Chondrocyte (in vitro differentiated cells): ENCODE measurements around the gene ZDHHC14. TPM values are rescaled to one million over a fixed set of nuclear protein-coding genes. Genes with fewer than 3 reads are reported as not detected.
"Not testable (repeated sequence)": the region's sequence is repeated elsewhere in the genome, so short reads cannot be mapped to it uniquely, and the experiment has no call there.

ENCODE experiments used
- DNase-seq: peaks from one replicate; pipeline ENCODE4 v3.0.0; 2021; ENCODE audit warnings: mixed read lengths, low spot score
- H3K27ac Mint-ChIP-seq: one replicate; pipeline ENCODE4 v1.8.0; 2021; ENCODE audit warnings: mild to moderate bottlenecking, moderate library complexity, mixed read lengths; ENCODE audit not compliant: unreplicated experiment
- H3K27me3 Mint-ChIP-seq: 2 replicates; pipeline ENCODE4 v1.8.0; 2021; ENCODE audit warnings: low read depth, mixed read lengths
- H3K36me3 Mint-ChIP-seq: 2 replicates; pipeline ENCODE4 v1.8.0; 2021; ENCODE audit warnings: low read depth, mixed read lengths
- H3K4me1 Mint-ChIP-seq: 2 replicates; pipeline ENCODE4 v1.8.0; 2021; ENCODE audit warnings: low read depth, mild to moderate bottlenecking, mixed read lengths
- H3K4me3 Mint-ChIP-seq: one replicate; pipeline ENCODE4 v1.8.0; 2021; ENCODE audit warnings: mild to moderate bottlenecking, moderate library complexity, mixed read lengths; ENCODE audit not compliant: unreplicated experiment
- H3K9me3 Mint-ChIP-seq: 2 replicates; pipeline ENCODE4 v1.8.0; 2021; ENCODE audit warnings: low read depth, mixed read lengths
- CTCF ChIP-seq: fragments of 200-600 bp; sonication (generic); IDR thresholded peaks from 2 replicates; pipeline ENCODE4 v1.5.0; 2021; ENCODE audit warnings: antibody characterized with exemption, mild to moderate bottlenecking, moderate library complexity
- total RNA-seq: library from RNA; stranded (reverse); gene quantifications from 3 replicates; pipeline ENCODE4 v1.2.1, GENCODE V29; 2021

The ZDHHC14 gene
- total RNA-seq, 1 donor from 2014 or later, result 8.4 TPM

- no peak overlapping the region for H3K4me3 Mint-ChIP-seq
- no peak for TF ChIP-seq CTCF
- no peak for DNase-seq
- H3K9me3 Mint-ChIP-seq, result no peaks in the 10 kb centered on the region
- no peak overlapping the region for H3K27ac Mint-ChIP-seq
- H3K27me3 Mint-ChIP-seq, result peaks cover 12% of the 10 kb centered on the region
- H3K36me3 Mint-ChIP-seq, result no peaks in the 10 kb centered on the region
- H3K4me1 Mint-ChIP-seq, result no peaks in the 10 kb centered on the region
Measured at GRCh38 chr6:157688275-157688959, 307.4 kb downstream of the ZDHHC14 start.

- H3K27ac Mint-ChIP-seq, result no peak overlapping the region
- peaks cover 12% of the 10 kb centered on the region for H3K27me3 Mint-ChIP-seq
- no peaks in the 10 kb centered on the region for H3K4me1 Mint-ChIP-seq
- H3K9me3 Mint-ChIP-seq, result no peaks in the 10 kb centered on the region
- no peaks in the 10 kb centered on the region for H3K36me3 Mint-ChIP-seq
- H3K4me3 Mint-ChIP-seq, result no peak overlapping the region
- DNase-seq, result no peak
- no peak for TF ChIP-seq CTCF
Measured at GRCh38 chr6:157688960-157689599, 308.1 kb downstream of the ZDHHC14 start.

- Mint-ChIP-seq H3K9me3 (no peaks in the 10 kb centered on the region), H3K27me3 (peaks cover 12% of the 10 kb centered on the region), H3K4me3 (no peak overlapping the region), H3K4me1 (no peaks in the 10 kb centered on the region), H3K27ac (no peak overlapping the region), H3K36me3 (no peaks in the 10 kb centered on the region)
- no peak for DNase-seq
- TF ChIP-seq CTCF, result no peak
Measured at GRCh38 chr6:157689875-157690274, 308.9 kb downstream of the ZDHHC14 start.

GRCh38 chr6:157690441-157691210 lies 309.6 kb downstream of the ZDHHC14 start:
- Mint-ChIP-seq H3K36me3 (no peaks in the 10 kb centered on the region), H3K4me1 (no peaks in the 10 kb centered on the region), H3K27ac (no peak overlapping the region), H3K9me3 (no peaks in the 10 kb centered on the region), H3K4me3 (no peak overlapping the region), H3K27me3 (peaks cover 12% of the 10 kb centered on the region)
- DNase-seq, result no peak
- no peak for TF ChIP-seq CTCF

GRCh38 chr6:157691621-157692020 lies 310.6 kb downstream of the ZDHHC14 start:
- not testable (repeated sequence) for H3K27ac Mint-ChIP-seq, H3K4me1 Mint-ChIP-seq, H3K4me3 Mint-ChIP-seq, H3K9me3 Mint-ChIP-seq, H3K36me3 Mint-ChIP-seq, DNase-seq
- H3K27me3 Mint-ChIP-seq, result peaks cover 12% of the 10 kb centered on the region
